H9 (cell line): ENCODE data around the gene NOTCH1. TPM values are rescaled to one million over a fixed set of nuclear protein-coding genes. Genes with fewer than 3 reads are reported as not detected.

Experiments used
- DNase-seq: peaks from one replicate; pipeline ENCODE4 v3.0.0-alpha.2; 2017
- H2AFZ ChIP-seq: one replicate; pipeline ENCODE4 v1.6.1; 2013; ENCODE audit warnings: mild to moderate bottlenecking, low read length, control low read depth, moderate library complexity
- H2AK5ac ChIP-seq: 2 replicates; pipeline ENCODE4 v1.6.1; 2013; ENCODE audit warnings: low read length, control low read depth, mixed read lengths; ENCODE audit not compliant: insufficient read length
- H2BK120ac ChIP-seq: one replicate; pipeline ENCODE4 v1.6.1; 2013; ENCODE audit warnings: low read depth, mild to moderate bottlenecking, low read length, control low read depth, inconsistent platforms; ENCODE audit not compliant: poor library complexity, severe bottlenecking
- H2BK12ac ChIP-seq: 2 replicates; pipeline ENCODE4 v1.6.1; 2013; ENCODE audit warnings: low read length, control low read depth, mixed read lengths, low read depth; ENCODE audit not compliant: insufficient read length
- H2BK15ac ChIP-seq: 2 replicates; pipeline ENCODE4 v1.6.1; 2013; ENCODE audit warnings: low read depth, low read length, control low read depth
- H2BK20ac ChIP-seq: one replicate; pipeline ENCODE4 v1.6.1; 2013; ENCODE audit warnings: low read depth, mild to moderate bottlenecking, low read length, control low read depth, inconsistent platforms; ENCODE audit not compliant: poor library complexity, severe bottlenecking
- H2BK5ac ChIP-seq: 2 replicates; pipeline ENCODE4 v1.6.1; 2013; ENCODE audit warnings: low read length, control low read depth, mixed read lengths; ENCODE audit not compliant: insufficient read length
- H3K14ac ChIP-seq: 2 replicates; pipeline ENCODE4 v1.6.1; 2013; ENCODE audit warnings: low read length, control low read depth; ENCODE audit not compliant: insufficient read depth
- H3K18ac ChIP-seq: 2 replicates; pipeline ENCODE4 v1.6.1; 2013; ENCODE audit warnings: low read depth, mild to moderate bottlenecking, mixed read lengths, low read length, control low read depth; ENCODE audit not compliant: insufficient read length
- H3K23ac ChIP-seq: 2 replicates; pipeline ENCODE4 v1.6.1; 2013; ENCODE audit warnings: low read length, control low read depth, mixed read lengths, low read depth; ENCODE audit not compliant: insufficient read length
- H3K23me2 ChIP-seq: 2 replicates; pipeline ENCODE4 v1.6.1; 2013; ENCODE audit warnings: low read depth, mild to moderate bottlenecking, mixed read lengths, low read length, control low read depth; ENCODE audit not compliant: insufficient read length, poor library complexity, severe bottlenecking
- H3K27ac ChIP-seq: 2 replicates; pipeline ENCODE4 v1.5.1; 2013; ENCODE audit warnings: low read length, control low read depth, mixed read lengths, low read depth; ENCODE audit not compliant: insufficient read length
- H3K27me3 ChIP-seq: 2 replicates; pipeline ENCODE4 v1.6.1; 2013; ENCODE audit warnings: low read length, control low read depth, inconsistent platforms; ENCODE audit not compliant: insufficient read depth
- H3K4ac ChIP-seq: 2 replicates; pipeline ENCODE4 v1.6.1; 2013; ENCODE audit warnings: low read depth, mild to moderate bottlenecking, control low read depth, inconsistent platforms, low read length, moderate library complexity
- H3K4me1 ChIP-seq: 2 replicates; pipeline ENCODE4 v1.6.1; 2013; ENCODE audit warnings: low read length, control low read depth, inconsistent platforms; ENCODE audit not compliant: insufficient read depth
- H3K4me2 ChIP-seq: 2 replicates; pipeline ENCODE4 v1.6.1; 2013; ENCODE audit warnings: low read length, control low read depth, mixed read lengths; ENCODE audit not compliant: insufficient read length, insufficient read depth
- H3K56ac ChIP-seq: 2 replicates; pipeline ENCODE4 v1.6.1; 2013; ENCODE audit warnings: low read depth, mild to moderate bottlenecking, mixed read lengths, low read length, control low read depth; ENCODE audit not compliant: insufficient read length
- H3K79me1 ChIP-seq: 2 replicates; pipeline ENCODE4 v1.6.1; 2013; ENCODE audit warnings: low read depth, mild to moderate bottlenecking, moderate library complexity, low read length, control low read depth, inconsistent platforms; ENCODE audit not compliant: insufficient read depth, poor library complexity, severe bottlenecking
- H3K79me2 ChIP-seq: 2 replicates; pipeline ENCODE4 v1.6.1; 2013; ENCODE audit warnings: low read length, control low read depth, inconsistent platforms; ENCODE audit not compliant: insufficient read depth
- H3K9ac ChIP-seq: 2 replicates; pipeline ENCODE4 v1.6.1; 2013; ENCODE audit warnings: low read length, control low read depth, mixed read lengths; ENCODE audit not compliant: insufficient read length; ENCODE audit errors: extremely low read depth
- H3K9me3 ChIP-seq: one replicate; pipeline ENCODE4 v1.6.1; 2013; ENCODE audit warnings: low read depth, low read length, inconsistent platforms; ENCODE audit not compliant: control insufficient read depth
- H3T11ph ChIP-seq: one replicate; pipeline ENCODE4 v1.6.1; 2013; ENCODE audit warnings: mild to moderate bottlenecking, low read length, control low read depth, inconsistent platforms
- H4K20me1 ChIP-seq: one replicate; pipeline ENCODE4 v1.6.1; 2013; ENCODE audit not compliant: control insufficient read depth, insufficient read length, insufficient read depth
- H4K5ac ChIP-seq: 2 replicates; pipeline ENCODE4 v1.6.1; 2013; ENCODE audit warnings: low read depth, mild to moderate bottlenecking, mixed read lengths, low read length, control low read depth; ENCODE audit not compliant: insufficient read length
- H4K8ac ChIP-seq: replicated peaks from 2 replicates; pipeline ENCODE4 v1.6.1; 2013; ENCODE audit warnings: low read length, control low read depth, mixed read lengths, low read depth; ENCODE audit not compliant: insufficient read length
- H4K91ac ChIP-seq: 2 replicates; pipeline ENCODE4 v1.6.1; 2013; ENCODE audit warnings: low read depth, mild to moderate bottlenecking, moderate library complexity, mixed read lengths, low read length, control low read depth; ENCODE audit not compliant: insufficient read length
- H3K27ac Mint-ChIP-seq, 3 experiments: 2 replicates in 2 of 3; 3 replicates in 1 of 3; pipeline ENCODE4 v1.8.0; 2020 to 2021; ENCODE audit warnings: mixed read lengths in 3 of 3, mild to moderate bottlenecking in 1 of 3, moderate library complexity in 1 of 3
- H3K27me3 Mint-ChIP-seq: 2 replicates; pipeline ENCODE4 v1.8.0; 2021; ENCODE audit warnings: low read depth, mild to moderate bottlenecking, moderate library complexity, mixed read lengths
- H3K36me3 Mint-ChIP-seq, 3 experiments: 2 replicates in 2 of 3; 3 replicates in 1 of 3; pipeline ENCODE4 v1.8.0; 2020 to 2021; ENCODE audit warnings: low read depth in 3 of 3, mixed read lengths in 3 of 3; ENCODE audit not compliant: insufficient read depth in 1 of 3
- H3K4me1 Mint-ChIP-seq, 2 experiments: 2 replicates each; pipeline ENCODE4 v1.8.0; 2020; ENCODE audit warnings: mixed read lengths in 2 of 2
- H3K4me3 Mint-ChIP-seq, 2 experiments: 2 replicates in 1 of 2; 3 replicates in 1 of 2; pipeline ENCODE4 v1.8.0; 2020 to 2021; ENCODE audit warnings: mild to moderate bottlenecking in 2 of 2, mixed read lengths in 2 of 2, moderate library complexity in 1 of 2
- H3K9me3 Mint-ChIP-seq, 2 experiments: 2 replicates in 1 of 2; 3 replicates in 1 of 2; pipeline ENCODE4 v1.8.0; 2020; ENCODE audit warnings: mild to moderate bottlenecking in 2 of 2, mixed read lengths in 2 of 2, moderate library complexity in 1 of 2
- WGBS: extraction: QIAGEN DNeasy Blood & Tissue Kit; methylation state at CpG from one replicate; pipeline ENCODE4 v1.1.7; 2013; ENCODE audit warnings: missing lambda C conversion rate, low lambda C conversion rate, mixed read lengths; ENCODE audit not compliant: insufficient read length; ENCODE audit errors: extremely low coverage; 5-methylcytosine and 5-hydroxymethylcytosine counted together
- total RNA-seq: library from RNA; stranded (reverse); gene quantifications from 2 replicates; pipeline ENCODE4 v1.2.1, GENCODE V29; 2021
- TF ChIP-seq, protein P1 (sequence below): fragments of 200-600 bp; sonication (generic); conservative IDR thresholded peaks from 3 replicates; pipeline ENCODE4 v1.8.0; 2021; ENCODE audit warnings: antibody characterized with exemption, mild to moderate bottlenecking

The NOTCH1 gene
- total RNA-seq, 1 experiment from 2014 or later, result 71.6 TPM

DNA sequence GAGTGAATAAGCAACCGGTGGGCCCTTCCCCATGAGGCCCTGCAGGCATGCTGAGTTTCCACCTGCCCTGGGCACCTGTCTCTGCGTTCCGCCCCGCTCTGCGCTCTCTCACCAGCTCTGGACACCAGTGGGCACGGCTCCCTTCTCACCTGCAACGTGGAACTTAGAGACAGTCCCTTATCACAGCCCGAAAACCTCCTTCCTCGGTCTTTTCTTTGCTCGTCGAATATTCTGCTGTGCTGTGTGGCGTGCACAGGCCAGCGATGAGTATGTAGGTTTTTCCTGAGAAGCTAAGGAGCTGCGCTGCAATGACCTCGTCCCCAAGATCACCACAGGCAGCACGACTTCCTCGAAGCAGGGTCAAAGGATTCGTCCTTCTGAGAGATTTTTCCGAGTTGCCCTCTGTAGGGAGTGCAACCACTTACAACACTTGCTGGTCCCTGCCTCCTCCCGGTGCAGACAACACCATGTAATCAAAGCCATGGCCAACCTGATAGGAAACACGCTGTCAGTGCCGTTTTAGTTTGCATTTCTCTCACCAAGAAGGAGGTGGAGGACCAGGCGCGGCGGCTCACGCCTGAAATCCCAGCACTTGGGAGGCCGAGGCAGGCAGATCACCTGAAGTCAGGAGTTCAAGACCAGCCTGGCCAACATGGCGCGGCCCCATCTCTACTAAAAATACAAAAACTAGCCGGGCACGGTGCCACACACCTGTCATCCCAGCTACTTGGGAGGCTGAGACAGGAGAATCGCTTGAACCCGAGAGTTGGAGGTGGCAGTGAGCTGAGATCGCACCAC, 27.2 kb upstream of the NOTCH1 start:
- peak overlapping the region; percentile 1 for H3K4me2 ChIP-seq

More for the DNA sequence above, 27.2 kb upstream of the NOTCH1 start:
- Mint-ChIP-seq H3K4me3 (peak overlapping the region; percentile 36 to 72; a peak in 3 of 5 replicates), H3K27me3 (peaks cover 6% of the 10 kb centered on the region), H3K36me3 (peaks cover 0 to 5% (median 2%) of the 10 kb centered on the region in 3 experiments; a peak in 3 of 7 replicates), H3K4me1 (peaks cover 44 to 57% of the 10 kb centered on the region in 2 experiments), H3K9me3 (peaks cover 0 to 6% of the 10 kb centered on the region in 2 experiments; a peak in 2 of 5 replicates), H3K27ac (peak overlapping the region; percentile 96 to 98 (median 97))
- H3K79me2 ChIP-seq, result no peaks in the 10 kb centered on the region
- WGBS, result no CpG with 5 or more reads among the region's 34 CpGs
- no peak overlapping the region for H2BK12ac ChIP-seq
- peak overlapping the region; percentile 64 for H3K14ac ChIP-seq
- H4K20me1 ChIP-seq, result no peaks in the 10 kb centered on the region
- no peaks in the 10 kb centered on the region for H3K9me3 ChIP-seq
- H3K23me2 ChIP-seq, result no peaks in the 10 kb centered on the region
- TF ChIP-seq, protein P1, sequence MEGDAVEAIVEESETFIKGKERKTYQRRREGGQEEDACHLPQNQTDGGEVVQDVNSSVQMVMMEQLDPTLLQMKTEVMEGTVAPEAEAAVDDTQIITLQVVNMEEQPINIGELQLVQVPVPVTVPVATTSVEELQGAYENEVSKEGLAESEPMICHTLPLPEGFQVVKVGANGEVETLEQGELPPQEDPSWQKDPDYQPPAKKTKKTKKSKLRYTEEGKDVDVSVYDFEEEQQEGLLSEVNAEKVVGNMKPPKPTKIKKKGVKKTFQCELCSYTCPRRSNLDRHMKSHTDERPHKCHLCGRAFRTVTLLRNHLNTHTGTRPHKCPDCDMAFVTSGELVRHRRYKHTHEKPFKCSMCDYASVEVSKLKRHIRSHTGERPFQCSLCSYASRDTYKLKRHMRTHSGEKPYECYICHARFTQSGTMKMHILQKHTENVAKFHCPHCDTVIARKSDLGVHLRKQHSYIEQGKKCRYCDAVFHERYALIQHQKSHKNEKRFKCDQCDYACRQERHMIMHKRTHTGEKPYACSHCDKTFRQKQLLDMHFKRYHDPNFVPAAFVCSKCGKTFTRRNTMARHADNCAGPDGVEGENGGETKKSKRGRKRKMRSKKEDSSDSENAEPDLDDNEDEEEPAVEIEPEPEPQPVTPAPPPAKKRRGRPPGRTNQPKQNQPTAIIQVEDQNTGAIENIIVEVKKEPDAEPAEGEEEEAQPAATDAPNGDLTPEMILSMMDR, result no peak
- H2AFZ ChIP-seq, result no peak overlapping the region
- no peak overlapping the region for H2BK5ac ChIP-seq
- H3K4ac ChIP-seq, result no peak overlapping the region
- H4K5ac ChIP-seq, result no peak overlapping the region
- H3K18ac ChIP-seq, result peak overlapping the region; percentile 45
- no peak overlapping the region for H2BK15ac ChIP-seq
- H4K91ac ChIP-seq, result no peak overlapping the region
- H3T11ph ChIP-seq, result no peak overlapping the region
- no peak overlapping the region for H3K27ac ChIP-seq
- H3K79me1 ChIP-seq, result no peaks in the 10 kb centered on the region
- peak; percentile 56 for DNase-seq
- H2AK5ac ChIP-seq, result no peak overlapping the region
- no peak overlapping the region for H3K9ac ChIP-seq
- H3K23ac ChIP-seq, result no peak overlapping the region
- H2BK120ac ChIP-seq, result no peak overlapping the region
- H3K27me3 ChIP-seq, result no peaks in the 10 kb centered on the region
- H2BK20ac ChIP-seq, result no peak overlapping the region
- peaks cover 8% of the 10 kb centered on the region; the same call in 1 of the 2 replicates for H3K4me1 ChIP-seq
- no peak overlapping the region for H4K8ac ChIP-seq
- H3K56ac ChIP-seq, result no peak overlapping the region
